ENCODE data around the gene L3MBTL4. TPM values are rescaled to one million over a fixed set of nuclear protein-coding genes. Genes with fewer than 3 reads are reported as not detected.
"Not testable (repeated sequence)": the region's sequence is repeated elsewhere in the genome, so short reads cannot be mapped to it uniquely, and the experiment has no call there.

L3MBTL4 gene
- total RNA-seq, 1 donor from 2014 or later = 7.5 TPM

GRCh38 chr18:6200204-6200774 lies 214.4 kb downstream of the L3MBTL4 start:
- no peak for DNase-seq (ENCODE audit: low spot score)

- no peak for DNase-seq (ENCODE audit: low spot score)
Measured at GRCh38 chr18:6199777-6200176, 214.9 kb downstream of the L3MBTL4 start.

GRCh38 chr18:6198585-6198984 lies 216.1 kb downstream of the L3MBTL4 start:
- DNase-seq (ENCODE audit: low spot score) = no peak

- no peak for DNase-seq (ENCODE audit: low spot score)
Measured at GRCh38 chr18:6194640-6195039, 220.1 kb downstream of the L3MBTL4 start.

GRCh38 chr18:6185782-6186181 lies 228.9 kb downstream of the L3MBTL4 start:
- DNase-seq (ENCODE audit: low spot score) = not testable (repeated sequence)

- DNase-seq (ENCODE audit: low spot score) = no peak
Measured at GRCh38 chr18:6174983-6175745, 239.5 kb downstream of the L3MBTL4 start.

- no peak for DNase-seq (ENCODE audit: low spot score)
Measured at GRCh38 chr18:6170604-6171003, 244.1 kb downstream of the L3MBTL4 start.

- no peak for DNase-seq (ENCODE audit: low spot score)
Measured at GRCh38 chr18:6161549-6161948, 253.2 kb downstream of the L3MBTL4 start.

- no peak for DNase-seq (ENCODE audit: low spot score)
Measured at GRCh38 chr18:6159426-6159825, 255.3 kb downstream of the L3MBTL4 start.

- no peak for DNase-seq (ENCODE audit: low spot score)
Measured at GRCh38 chr18:6158958-6159357, 255.8 kb downstream of the L3MBTL4 start.

- no peak for DNase-seq (ENCODE audit: low spot score)
Measured at GRCh38 chr18:6156446-6156845, 258.3 kb downstream of the L3MBTL4 start.

GRCh38 chr18:6155707-6156106 lies 259.0 kb downstream of the L3MBTL4 start:
- DNase-seq (ENCODE audit: low spot score) = no peak

- DNase-seq (ENCODE audit: low spot score) = no peak
Measured at GRCh38 chr18:6150430-6150829, 264.3 kb downstream of the L3MBTL4 start.

GRCh38 chr18:6146307-6146661 lies 268.4 kb downstream of the L3MBTL4 start:
- DNase-seq (ENCODE audit: low spot score) = no peak

GRCh38 chr18:6145645-6146306 lies 268.9 kb downstream of the L3MBTL4 start:
- DNase-seq (ENCODE audit: low spot score) = no peak

GRCh38 chr18:6139007-6139406 lies 275.7 kb downstream of the L3MBTL4 start:
- DNase-seq (ENCODE audit: low spot score) = no peak

- DNase-seq (ENCODE audit: low spot score) = not testable (repeated sequence)
Measured at GRCh38 chr18:6135901-6136300, 278.8 kb downstream of the L3MBTL4 start.

GRCh38 chr18:6135029-6135428 lies 279.7 kb downstream of the L3MBTL4 start:
- DNase-seq (ENCODE audit: low spot score) = not testable (repeated sequence)

- DNase-seq (ENCODE audit: low spot score) = no peak
Measured at GRCh38 chr18:6132751-6133368, 281.9 kb downstream of the L3MBTL4 start.

- DNase-seq (ENCODE audit: low spot score) = no peak
Measured at GRCh38 chr18:6120820-6121279, 293.9 kb downstream of the L3MBTL4 start.

- no peak for DNase-seq (ENCODE audit: low spot score)
Measured at GRCh38 chr18:6119761-6120160, 294.9 kb downstream of the L3MBTL4 start.

- DNase-seq (ENCODE audit: low spot score) = no peak
Measured at GRCh38 chr18:6118080-6118479, 296.6 kb downstream of the L3MBTL4 start.

All from mesenteric fat pad (tissue), 1 donor.